Skeletal muscle satellite cell (primary cell): ENCODE measurements around the gene PRICKLE2.

Experiments used
- H3K27me3 ChIP-seq: 2 replicates; pipeline ENCODE4 v1.7.0; 2013; ENCODE audit warnings: low read length; ENCODE audit not compliant: control insufficient read depth, insufficient read depth
- H3K36me3 ChIP-seq: 2 replicates; pipeline ENCODE4 v1.7.0; 2013; ENCODE audit warnings: mild to moderate bottlenecking, control low read depth, low read length; ENCODE audit not compliant: insufficient read depth
- H3K4me1 ChIP-seq: 2 replicates; pipeline ENCODE4 v1.7.0; 2013; ENCODE audit warnings: low read length; ENCODE audit not compliant: control insufficient read depth, insufficient read depth
- H3K4me2 ChIP-seq: 2 replicates; pipeline ENCODE4 v1.7.0; 2013; ENCODE audit warnings: mild to moderate bottlenecking, low read length
- H3K4me3 ChIP-seq: 2 replicates; pipeline ENCODE4 v1.7.0; 2013; ENCODE audit warnings: low read length
- H3K9ac ChIP-seq: 2 replicates; pipeline ENCODE4 v1.7.0; 2013; ENCODE audit warnings: mild to moderate bottlenecking, low read depth, low read length, moderate library complexity
- H3K9me3 ChIP-seq: replicated peaks from 2 replicates; pipeline ENCODE4 v1.7.0; 2013; ENCODE audit warnings: mild to moderate bottlenecking, control low read depth, low read length

The PRICKLE2 gene

DNA sequence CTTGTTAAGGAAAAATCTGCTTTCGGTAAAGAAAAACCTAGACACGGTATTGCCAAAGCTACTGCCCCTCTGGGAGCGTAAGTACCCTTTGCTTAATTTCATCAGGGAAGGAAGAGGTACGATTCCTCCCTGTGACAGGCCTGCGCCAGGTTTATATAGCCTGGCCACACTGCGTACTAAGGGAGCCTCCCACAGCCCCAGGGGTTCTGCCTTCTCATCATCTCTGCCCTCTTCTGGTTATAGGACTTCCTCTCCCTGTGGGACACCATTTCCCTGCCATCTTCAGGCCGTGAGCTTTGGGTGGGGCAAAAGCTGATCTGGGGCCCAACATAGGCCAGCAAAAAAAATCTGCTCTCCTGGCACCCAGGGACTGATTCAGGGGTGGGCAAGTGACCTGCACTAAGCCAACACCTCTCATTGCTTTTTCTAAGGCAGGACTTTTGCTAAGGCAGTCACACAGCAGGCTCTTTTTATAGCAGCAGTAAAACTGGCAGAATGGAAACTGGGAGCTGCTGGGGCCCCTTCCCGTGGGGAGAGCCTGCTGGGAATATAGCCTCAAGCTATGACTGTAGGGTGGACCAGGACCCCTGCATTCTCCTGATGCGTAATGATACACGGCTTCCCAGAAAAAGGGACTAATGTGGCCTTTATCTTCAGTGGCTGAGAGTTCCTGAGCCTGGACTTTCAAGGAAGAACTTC is 76.2 kb downstream of the PRICKLE2 start:
- Histone ChIP-seq H3K27me3 (no peaks in the 10 kb centered on the region), H3K4me1 (peaks cover 6% of the 10 kb centered on the region), H3K4me3 (no peak overlapping the region), H3K9ac (no peak overlapping the region), H3K4me2 (no peak overlapping the region), H3K9me3 (no peaks in the 10 kb centered on the region), H3K36me3 (peaks cover 56% of the 10 kb centered on the region)

DNA sequence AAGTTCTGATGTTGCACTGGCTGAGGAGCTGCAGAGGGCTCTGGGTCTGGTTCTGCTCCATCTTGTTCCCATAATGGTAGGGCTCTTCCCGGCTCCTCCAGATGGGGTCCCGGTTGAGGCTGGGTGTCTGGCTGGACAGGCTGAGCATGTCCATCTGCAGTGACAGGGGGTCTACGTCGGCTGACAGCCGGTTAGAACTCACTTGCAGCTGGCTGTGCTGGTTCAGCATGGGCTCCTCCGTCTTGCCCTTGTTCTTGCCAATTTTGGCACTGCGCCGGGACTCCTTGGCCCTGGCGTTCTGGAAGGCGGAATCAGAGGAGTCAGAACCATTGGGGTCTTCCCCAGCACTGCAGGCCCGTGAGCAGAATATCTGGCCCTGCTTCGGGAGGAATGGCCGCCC is 78.1 kb downstream of the PRICKLE2 start:
- no peak overlapping the region for H3K9ac ChIP-seq
- no peaks in the 10 kb centered on the region for H3K27me3 ChIP-seq
- peaks cover 12% of the 10 kb centered on the region for H3K4me1 ChIP-seq
- no peaks in the 10 kb centered on the region for H3K9me3 ChIP-seq
- H3K36me3 ChIP-seq, result peaks cover 46% of the 10 kb centered on the region
- no peak overlapping the region for H3K4me2 ChIP-seq
- no peak overlapping the region for H3K4me3 ChIP-seq

DNA sequence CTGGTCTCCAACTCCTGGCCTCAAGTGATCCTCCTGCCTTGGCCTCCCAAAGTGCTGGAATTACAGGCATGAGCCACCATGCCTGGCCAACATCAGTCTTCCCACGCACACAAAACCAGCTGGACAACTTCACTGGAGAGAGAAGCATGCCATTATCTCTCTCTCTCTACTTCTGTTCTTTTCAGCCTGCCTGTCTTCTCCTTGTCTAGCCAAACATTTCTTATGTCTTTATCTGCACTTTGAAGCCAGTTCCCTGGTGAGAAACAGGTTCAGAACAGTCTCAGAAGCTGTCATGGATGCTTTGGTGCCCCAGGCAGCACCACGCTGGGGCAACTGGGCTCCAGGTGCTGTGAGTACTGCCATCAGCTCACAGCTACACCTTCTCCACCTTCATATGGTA is 79.8 kb downstream of the PRICKLE2 start:
- peaks cover 47% of the 10 kb centered on the region for H3K36me3 ChIP-seq
- H3K4me1 ChIP-seq, result peaks cover 16% of the 10 kb centered on the region
- H3K9ac ChIP-seq, result no peak overlapping the region
- H3K4me3 ChIP-seq, result no peak overlapping the region
- H3K27me3 ChIP-seq, result no peaks in the 10 kb centered on the region
- H3K4me2 ChIP-seq, result no peak overlapping the region
- no peaks in the 10 kb centered on the region for H3K9me3 ChIP-seq

DNA sequence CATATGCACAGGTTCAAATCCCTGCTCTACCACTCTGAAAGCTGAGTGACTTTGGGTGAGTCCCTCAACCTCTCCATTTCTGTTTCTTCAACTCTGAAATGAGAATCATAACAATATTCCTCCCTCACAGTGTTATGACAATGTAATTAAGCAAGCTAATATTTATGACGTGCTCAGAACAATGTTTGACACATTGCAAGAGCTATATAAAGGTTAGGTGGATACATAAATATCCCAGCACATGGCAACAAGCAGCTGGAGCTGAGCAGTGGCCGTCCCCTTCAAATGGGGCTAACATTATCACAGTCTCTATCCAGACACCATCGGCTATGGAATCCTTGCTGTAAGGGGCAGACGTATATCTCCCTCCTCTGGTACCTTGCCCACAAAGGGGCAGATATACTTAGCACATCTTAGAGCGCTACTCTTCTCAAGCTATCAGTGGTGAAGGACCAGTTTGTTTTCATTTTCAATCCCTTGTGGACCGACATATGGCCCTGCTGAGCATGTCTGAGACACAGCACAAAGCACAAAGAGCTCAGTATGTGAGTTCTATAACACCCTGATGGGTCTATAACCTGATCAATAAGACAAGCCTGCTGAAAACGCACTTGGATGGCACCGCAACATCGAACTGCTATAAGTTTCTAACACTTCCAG is 80.9 kb downstream of the PRICKLE2 start:
- Histone ChIP-seq H3K9ac (no peak overlapping the region), H3K27me3 (no peaks in the 10 kb centered on the region), H3K4me1 (peaks cover 16% of the 10 kb centered on the region), H3K4me2 (no peak overlapping the region), H3K9me3 (no peaks in the 10 kb centered on the region), H3K4me3 (no peak overlapping the region), H3K36me3 (peaks cover 45% of the 10 kb centered on the region)

DNA sequence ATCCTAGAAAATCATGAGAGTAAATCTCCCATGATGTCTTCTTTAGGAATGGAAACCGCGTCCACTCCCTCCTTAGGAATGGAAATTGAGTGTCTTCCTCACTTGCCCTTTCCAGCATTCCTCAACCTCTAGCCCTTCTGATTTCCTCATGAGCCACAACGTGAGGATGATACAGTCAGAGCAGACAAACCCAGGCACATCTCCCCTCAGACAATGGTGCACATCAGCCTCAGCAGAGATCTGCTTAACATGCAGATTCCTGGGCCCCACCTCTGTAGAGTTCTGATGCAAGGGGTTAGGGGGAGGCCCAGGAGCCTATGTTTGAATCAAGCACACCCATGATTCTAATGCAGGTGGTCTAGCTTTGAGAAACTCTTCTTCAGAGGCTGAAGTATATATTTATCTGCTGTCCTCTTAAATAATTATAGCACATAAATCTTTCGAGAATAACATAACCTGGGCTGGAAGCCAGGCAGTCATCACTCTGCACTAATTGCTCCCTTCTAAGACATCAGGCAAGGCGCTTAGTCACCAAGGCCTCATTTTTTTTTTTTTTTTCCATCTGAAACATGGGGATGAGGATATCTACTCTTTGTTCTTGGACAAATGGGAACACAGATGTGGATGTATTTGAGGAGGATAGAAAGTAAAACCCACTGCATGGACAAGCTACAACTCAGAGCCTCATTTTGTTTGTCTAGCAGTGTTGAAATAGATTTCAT is 81.7 kb downstream of the PRICKLE2 start:
- Histone ChIP-seq H3K4me2 (no peak overlapping the region), H3K27me3 (no peaks in the 10 kb centered on the region), H3K36me3 (peaks cover 39% of the 10 kb centered on the region), H3K4me1 (peaks cover 16% of the 10 kb centered on the region), H3K4me3 (no peak overlapping the region), H3K9me3 (no peaks in the 10 kb centered on the region), H3K9ac (no peak overlapping the region)

DNA sequence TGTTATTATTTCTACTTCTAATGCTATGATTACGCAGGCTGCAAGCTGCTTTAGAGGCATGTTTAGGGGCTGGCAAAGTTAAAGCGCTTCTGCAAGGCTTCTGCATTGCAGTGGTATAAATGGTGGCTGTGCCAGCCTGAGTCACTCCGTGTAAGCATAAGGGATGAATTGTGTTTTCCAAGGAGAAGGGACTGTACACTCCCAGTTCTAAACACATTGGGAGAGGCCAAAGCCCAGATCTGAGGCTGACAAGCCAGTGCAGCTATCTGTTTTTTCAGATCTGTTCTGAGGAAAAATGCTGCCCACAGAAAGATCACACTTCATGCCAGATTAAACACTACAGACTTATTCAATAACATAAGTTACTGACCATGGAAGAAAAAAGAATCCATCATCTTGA is 83.8 kb downstream of the PRICKLE2 start:
- Histone ChIP-seq H3K9me3 (no peaks in the 10 kb centered on the region), H3K27me3 (no peaks in the 10 kb centered on the region), H3K9ac (no peak overlapping the region), H3K36me3 (peaks cover 23% of the 10 kb centered on the region), H3K4me2 (no peak overlapping the region), H3K4me3 (no peak overlapping the region), H3K4me1 (peaks cover 22% of the 10 kb centered on the region)

DNA sequence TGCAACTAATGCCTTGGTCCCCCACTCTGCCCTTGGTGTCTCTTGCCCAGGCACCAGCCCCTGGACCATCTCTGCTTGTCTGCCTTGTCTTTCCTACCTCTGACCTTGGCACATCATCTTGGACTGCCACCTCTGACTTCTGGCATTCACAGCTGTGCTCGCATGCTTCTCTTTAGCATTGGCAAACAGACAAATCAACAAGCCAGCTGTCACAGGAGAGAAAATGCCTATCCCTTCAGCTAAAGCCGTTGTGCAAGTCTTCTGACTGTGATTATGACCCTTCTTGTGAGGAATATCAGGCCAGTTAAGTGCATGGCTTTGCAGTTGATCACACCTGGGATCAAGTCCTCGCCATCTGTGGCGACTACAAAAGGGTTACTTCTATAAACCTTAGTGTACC is 84.6 kb downstream of the PRICKLE2 start:
- Histone ChIP-seq H3K9ac (no peak overlapping the region), H3K4me1 (peaks cover 22% of the 10 kb centered on the region), H3K27me3 (no peaks in the 10 kb centered on the region), H3K4me3 (no peak overlapping the region), H3K9me3 (no peaks in the 10 kb centered on the region), H3K36me3 (peaks cover 17% of the 10 kb centered on the region), H3K4me2 (no peak overlapping the region)

DNA sequence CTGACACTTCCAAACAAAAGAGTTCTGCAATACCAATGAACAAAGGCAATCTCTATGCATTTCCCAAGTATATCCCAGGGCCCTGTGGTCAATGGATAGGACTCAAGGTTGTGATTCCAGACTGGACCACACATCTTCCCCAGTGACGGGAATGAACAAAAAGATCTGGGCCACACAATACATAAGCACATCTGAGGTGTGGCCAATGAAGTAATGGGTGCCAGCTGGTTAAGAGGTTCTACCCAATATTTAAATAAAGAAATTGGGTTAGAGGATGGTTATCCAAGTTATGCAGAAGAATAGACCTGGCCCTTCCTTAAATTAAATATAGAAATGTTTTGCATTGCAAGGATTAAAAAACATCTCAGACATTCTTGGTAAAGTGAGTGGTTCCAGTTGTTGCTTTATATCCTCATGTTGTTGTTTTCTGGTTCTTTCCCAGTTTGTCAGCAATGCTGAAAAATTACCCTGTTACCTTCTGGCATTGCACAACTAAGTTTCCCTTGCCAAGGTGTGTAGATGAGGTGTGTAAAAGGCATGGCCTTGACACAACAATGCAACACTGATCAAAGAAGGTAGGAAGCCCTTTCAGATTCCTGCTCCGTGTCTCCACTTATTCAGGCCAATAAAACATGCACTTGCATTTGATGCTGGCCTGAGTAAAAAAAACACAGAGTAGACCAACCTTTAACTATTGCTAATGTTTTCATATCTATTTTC is 86.5 kb downstream of the PRICKLE2 start:
- Histone ChIP-seq H3K9ac (no peak overlapping the region), H3K4me1 (peaks cover 16% of the 10 kb centered on the region), H3K4me3 (no peak overlapping the region), H3K4me2 (no peak overlapping the region), H3K9me3 (no peaks in the 10 kb centered on the region), H3K36me3 (peaks cover 15% of the 10 kb centered on the region), H3K27me3 (no peaks in the 10 kb centered on the region)

DNA sequence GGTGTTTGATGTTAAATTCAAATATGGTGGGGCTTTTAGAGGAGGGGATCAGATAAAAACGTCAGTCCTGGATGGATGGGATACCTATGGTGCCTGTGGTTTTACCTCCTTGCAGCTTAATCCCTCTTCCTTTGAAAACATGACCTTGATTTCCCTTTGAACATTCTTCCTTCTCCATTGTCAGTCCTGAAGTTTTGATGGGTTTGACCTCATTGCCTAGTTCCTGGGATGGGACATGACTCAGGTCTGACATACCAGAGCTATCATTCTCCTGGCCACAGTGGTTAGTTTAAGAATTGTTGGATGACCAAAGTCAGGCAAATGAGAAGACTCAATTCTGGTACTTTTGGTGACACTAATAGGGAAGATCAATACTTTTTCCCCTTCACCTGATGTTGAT is 87.2 kb downstream of the PRICKLE2 start:
- no peaks in the 10 kb centered on the region for H3K27me3 ChIP-seq
- H3K36me3 ChIP-seq, result peaks cover 20% of the 10 kb centered on the region
- H3K9me3 ChIP-seq, result no peaks in the 10 kb centered on the region
- no peak overlapping the region for H3K4me2 ChIP-seq
- H3K4me3 ChIP-seq, result no peak overlapping the region
- H3K4me1 ChIP-seq, result peaks cover 10% of the 10 kb centered on the region
- H3K9ac ChIP-seq, result no peak overlapping the region

DNA sequence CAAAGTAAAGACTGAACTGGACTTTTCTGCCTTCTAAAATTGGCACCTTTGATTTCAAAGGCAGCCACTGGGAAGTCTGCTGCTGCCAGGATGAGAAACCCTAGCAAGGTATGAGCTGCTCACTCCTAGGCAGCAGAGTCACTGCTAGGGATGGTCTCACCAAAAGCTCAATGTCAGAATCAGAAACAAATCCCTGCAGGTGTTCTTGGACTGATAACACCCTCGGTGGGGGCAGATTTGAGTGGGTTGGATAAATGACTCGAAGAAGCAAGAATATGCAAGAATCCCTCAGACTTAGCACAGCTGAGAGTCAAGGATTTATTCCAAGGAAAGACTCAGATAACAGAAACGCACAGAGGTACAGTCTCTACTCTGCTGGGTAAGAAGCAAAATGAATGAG is 90.4 kb downstream of the PRICKLE2 start:
- Histone ChIP-seq H3K27me3 (no peaks in the 10 kb centered on the region), H3K9me3 (no peaks in the 10 kb centered on the region), H3K4me1 (peaks cover 6% of the 10 kb centered on the region), H3K4me2 (no peak overlapping the region), H3K36me3 (peaks cover 9% of the 10 kb centered on the region), H3K9ac (no peak overlapping the region), H3K4me3 (no peak overlapping the region)

DNA sequence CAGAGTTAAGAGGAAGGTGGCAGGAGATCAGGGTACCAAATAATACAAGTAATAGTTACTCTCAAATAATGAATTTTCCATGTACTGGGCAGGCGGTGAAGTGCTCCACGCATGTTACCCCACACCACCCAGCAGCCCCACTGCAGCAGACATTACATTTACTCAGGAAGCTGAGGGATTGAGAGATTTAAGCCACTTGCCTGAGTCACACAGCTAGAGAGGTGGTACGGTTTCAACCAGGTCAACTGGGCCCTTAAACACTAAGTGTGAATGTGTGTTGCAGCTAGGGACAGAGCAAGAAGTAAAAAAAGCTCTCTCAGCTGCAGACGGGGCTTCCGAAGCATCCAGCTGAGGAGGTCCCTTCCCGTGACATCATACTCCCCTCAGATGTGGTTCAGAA is 91.3 kb downstream of the PRICKLE2 start:
- H3K9me3 ChIP-seq, result no peaks in the 10 kb centered on the region
- H3K36me3 ChIP-seq, result peaks cover 7% of the 10 kb centered on the region
- no peak overlapping the region for H3K4me3 ChIP-seq
- no peaks in the 10 kb centered on the region for H3K27me3 ChIP-seq
- peaks cover 6% of the 10 kb centered on the region for H3K4me1 ChIP-seq
- H3K9ac ChIP-seq, result no peak overlapping the region
- no peak overlapping the region for H3K4me2 ChIP-seq
